HG02623 (cell line): ENCODE results near the gene RASAL2.
"Not testable (repeated sequence)": the region's sequence is repeated elsewhere in the genome, so short reads cannot be mapped to it uniquely, and the experiment has no call there.

Experiments
- ATAC-seq: cut with Tn5 transposase; IDR thresholded peaks from one replicate; pipeline ENCODE4 v1.9.1; 2021; ENCODE audit warnings: moderate library complexity; ENCODE audit not compliant: unreplicated experiment

RASAL2 gene

GRCh38 chr1:178218550-178218949 lies 124.6 kb downstream of the RASAL2 start:
- no peak for ATAC-seq

GRCh38 chr1:178220094-178220493 lies 126.2 kb downstream of the RASAL2 start:
- ATAC-seq, result no peak

GRCh38 chr1:178223289-178223688 lies 129.4 kb downstream of the RASAL2 start:
- ATAC-seq, result no peak

- ATAC-seq, result no peak
Observed at GRCh38 chr1:178224358-178224757, 130.5 kb downstream of the RASAL2 start.

GRCh38 chr1:178230881-178231409 lies 137.0 kb downstream of the RASAL2 start:
- no peak for ATAC-seq

GRCh38 chr1:178232108-178232507 lies 138.2 kb downstream of the RASAL2 start:
- ATAC-seq, result no peak

GRCh38 chr1:178232949-178233348 lies 139.0 kb downstream of the RASAL2 start:
- ATAC-seq, result no peak

- ATAC-seq, result no peak
Observed at GRCh38 chr1:178237121-178237520, 143.2 kb downstream of the RASAL2 start.

GRCh38 chr1:178238722-178239510 lies 145.0 kb downstream of the RASAL2 start:
- ATAC-seq, result no peak

- no peak for ATAC-seq
Observed at GRCh38 chr1:178241057-178241456, 147.2 kb downstream of the RASAL2 start.

GRCh38 chr1:178241837-178242236 lies 147.9 kb downstream of the RASAL2 start:
- ATAC-seq, result no peak

GRCh38 chr1:178243119-178243518 lies 149.2 kb downstream of the RASAL2 start:
- no peak for ATAC-seq

- ATAC-seq, result no peak
Observed at GRCh38 chr1:178243890-178244289, 150.0 kb downstream of the RASAL2 start.

- not testable (repeated sequence) for ATAC-seq
Observed at GRCh38 chr1:178248284-178248683, 154.4 kb downstream of the RASAL2 start.

- ATAC-seq, result not testable (repeated sequence)
Observed at GRCh38 chr1:178253581-178253980, 159.7 kb downstream of the RASAL2 start.

- no peak for ATAC-seq
Observed at GRCh38 chr1:178254433-178254832, 160.5 kb downstream of the RASAL2 start.

GRCh38 chr1:178258536-178258935 lies 164.6 kb downstream of the RASAL2 start:
- ATAC-seq, result no peak

- ATAC-seq, result no peak
Observed at GRCh38 chr1:178262120-178262500, 168.2 kb downstream of the RASAL2 start.

- no peak for ATAC-seq
Observed at GRCh38 chr1:178263341-178263740, 169.4 kb downstream of the RASAL2 start.

- no peak for ATAC-seq
Observed at GRCh38 chr1:178266113-178266512, 172.2 kb downstream of the RASAL2 start.

- no peak for ATAC-seq
Observed at GRCh38 chr1:178266619-178267066, 172.7 kb downstream of the RASAL2 start.

GRCh38 chr1:178267646-178268094 lies 173.8 kb downstream of the RASAL2 start:
- no peak for ATAC-seq
